Measurements from ENCODE around the gene ALAD.

- TF ChIP-seq POLR2A (IDR thresholded peaks at IDR 0.05; ENCODE audit: low read length) = no peak
- TF ChIP-seq GATA1 (IDR thresholded peaks at IDR 0.05; ENCODE audit: low read depth, low read length) = no peak
Observed at GRCh38 chr9:113388833-113389232, 12.3 kb downstream of the ALAD start.
